Hepatocyte (in vitro differentiated cells): ENCODE data around the gene IDH3G. TPM values are rescaled to one million over a fixed set of nuclear protein-coding genes. Genes with fewer than 3 reads are reported as not detected.

Experiments
- DNase-seq: peaks from one replicate; pipeline ENCODE4 v3.0.0-alpha.2; 2016; ENCODE audit warnings: low spot score
- H2AFZ ChIP-seq: fragments of 200-600 bp; sonication (generic); 2 replicates; pipeline ENCODE4 v1.6.0; 2016; ENCODE audit warnings: antibody characterized with exemption, mild to moderate bottlenecking
- H3K27ac ChIP-seq: fragments of 200-600 bp; sonication (generic); 2 replicates; pipeline ENCODE4 v1.5.1; 2016; ENCODE audit warnings: mild to moderate bottlenecking
- H3K27me3 ChIP-seq: fragments of 200-600 bp; sonication (generic); 2 replicates; pipeline ENCODE4 v1.6.1; 2016
- H3K36me3 ChIP-seq: fragments of 200-600 bp; sonication (generic); replicated peaks from 2 replicates; pipeline ENCODE4 v1.5.1; 2016; ENCODE audit warnings: low read depth; ENCODE audit not compliant: insufficient read depth
- H3K4me1 ChIP-seq: fragments of 200-600 bp; sonication (generic); 2 replicates; pipeline ENCODE4 v1.5.1; 2016; ENCODE audit warnings: mild to moderate bottlenecking, moderate library complexity; ENCODE audit not compliant: insufficient read depth
- H3K4me2 ChIP-seq: fragments of 200-600 bp; sonication (generic); 2 replicates; pipeline ENCODE4 v1.6.0; 2016
- H3K4me3 ChIP-seq: fragments of 200-600 bp; sonication (generic); 2 replicates; pipeline ENCODE4 v1.5.1; 2016; ENCODE audit warnings: mild to moderate bottlenecking
- H3K79me2 ChIP-seq: fragments of 200-600 bp; sonication (generic); 2 replicates; pipeline ENCODE4 v1.6.0; 2017; ENCODE audit warnings: mild to moderate bottlenecking
- H3K9me2 ChIP-seq: fragments of 200-600 bp; sonication (generic); replicated peaks from 2 replicates; pipeline ENCODE4 v1.6.0; 2017; ENCODE audit warnings: mild to moderate bottlenecking; ENCODE audit not compliant: insufficient read depth
- H3K9me3 ChIP-seq: fragments of 200-600 bp; sonication (generic); 2 replicates; pipeline ENCODE4 v1.5.1; 2016; ENCODE audit warnings: low read depth, mild to moderate bottlenecking
- H4K20me1 ChIP-seq: fragments of 200-600 bp; sonication (generic); 2 replicates; pipeline ENCODE4 v1.6.0; 2016; ENCODE audit warnings: mild to moderate bottlenecking; ENCODE audit not compliant: insufficient read depth, poor library complexity, severe bottlenecking
- EZH2 ChIP-seq: fragments of 200-600 bp; sonication (generic); IDR thresholded peaks from 2 replicates; pipeline ENCODE4 v1.6.1; 2016; ENCODE audit warnings: antibody characterized with exemption, mild to moderate bottlenecking, borderline replicate concordance
- EZH2phosphoT487 ChIP-seq: fragments of 200-600 bp; sonication (generic); IDR thresholded peaks from one replicate; pipeline ENCODE4 v1.6.1; 2018; ENCODE audit warnings: antibody characterized with exemption, mild to moderate bottlenecking, low read depth, moderate library complexity; ENCODE audit not compliant: unreplicated experiment, severe bottlenecking
- WGBS: methylation state at CpG from one replicate; pipeline ENCODE4 v1.1.6; 2016; ENCODE audit warnings: low lambda C conversion rate; ENCODE audit errors: missing lambda C conversion rate; 5-methylcytosine and 5-hydroxymethylcytosine counted together
- polyA plus RNA-seq: library from polyadenylated mRNA; unstranded; fragments of >200 nt; fragmentation: Nextera tagmentation; extraction: Ambion mirVana; gene quantifications from 2 replicates; pipeline ENCODE4 v1.2.1, GENCODE V29; 2016
- total RNA-seq: library from RNA; depleted of rRNA; stranded (reverse); fragments of >200 nt; gene quantifications from 2 replicates; pipeline ENCODE4 v1.2.3, GENCODE V29; 2014
- TF ChIP-seq, protein P1 (sequence below): fragments of 200-600 bp; sonication (generic); IDR thresholded peaks from 2 replicates; pipeline ENCODE4 v1.5.1; 2016; ENCODE audit warnings: antibody characterized with exemption, mild to moderate bottlenecking; ENCODE audit not compliant: poor library complexity

Gene IDH3G
- total and polyA plus RNA-seq, 2 experiments from 2014 or later: 35.4 to 74.3 TPM

DNA sequence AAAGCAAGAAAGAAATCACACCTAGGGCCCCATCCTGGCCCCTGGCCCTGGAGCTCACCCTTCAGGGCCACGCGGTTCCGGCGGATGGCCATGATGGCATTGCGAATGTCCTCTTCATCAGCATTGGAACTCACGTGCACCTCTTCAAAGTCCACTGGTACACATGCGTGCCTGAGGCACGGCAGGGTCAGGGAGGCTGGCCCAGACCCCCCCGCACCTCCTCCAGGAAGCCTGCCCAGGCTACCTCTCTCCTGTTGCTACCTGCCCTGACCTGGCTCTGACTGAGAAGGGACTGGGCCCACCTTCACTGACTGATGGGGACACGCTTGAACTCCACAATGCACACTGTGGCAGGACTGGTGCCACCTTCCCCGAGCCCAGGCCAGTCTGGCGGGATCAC lies 4.5 kb downstream of the IDH3G start:
- Histone ChIP-seq H3K79me2 (peaks cover 23% of the 10 kb centered on the region), H3K9me2 (no peaks in the 10 kb centered on the region), H3K27me3 (no peaks in the 10 kb centered on the region), H3K27ac (no peak overlapping the region), H4K20me1 (no peaks in the 10 kb centered on the region), H3K4me3 (no peak overlapping the region), H2AFZ (no peak overlapping the region), H3K9me3 (no peaks in the 10 kb centered on the region), H3K4me2 (no peak overlapping the region), H3K36me3 (no peaks in the 10 kb centered on the region), H3K4me1 (peaks cover 4% of the 10 kb centered on the region)
- 89% methylated on average over 12 of the region's 12 CpGs for WGBS
- TF ChIP-seq, protein P1, sequence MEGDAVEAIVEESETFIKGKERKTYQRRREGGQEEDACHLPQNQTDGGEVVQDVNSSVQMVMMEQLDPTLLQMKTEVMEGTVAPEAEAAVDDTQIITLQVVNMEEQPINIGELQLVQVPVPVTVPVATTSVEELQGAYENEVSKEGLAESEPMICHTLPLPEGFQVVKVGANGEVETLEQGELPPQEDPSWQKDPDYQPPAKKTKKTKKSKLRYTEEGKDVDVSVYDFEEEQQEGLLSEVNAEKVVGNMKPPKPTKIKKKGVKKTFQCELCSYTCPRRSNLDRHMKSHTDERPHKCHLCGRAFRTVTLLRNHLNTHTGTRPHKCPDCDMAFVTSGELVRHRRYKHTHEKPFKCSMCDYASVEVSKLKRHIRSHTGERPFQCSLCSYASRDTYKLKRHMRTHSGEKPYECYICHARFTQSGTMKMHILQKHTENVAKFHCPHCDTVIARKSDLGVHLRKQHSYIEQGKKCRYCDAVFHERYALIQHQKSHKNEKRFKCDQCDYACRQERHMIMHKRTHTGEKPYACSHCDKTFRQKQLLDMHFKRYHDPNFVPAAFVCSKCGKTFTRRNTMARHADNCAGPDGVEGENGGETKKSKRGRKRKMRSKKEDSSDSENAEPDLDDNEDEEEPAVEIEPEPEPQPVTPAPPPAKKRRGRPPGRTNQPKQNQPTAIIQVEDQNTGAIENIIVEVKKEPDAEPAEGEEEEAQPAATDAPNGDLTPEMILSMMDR: no peak
- TF ChIP-seq EZH2phosphoT487 (no peak), EZH2 (no peak)
- DNase-seq: no peak

DNA sequence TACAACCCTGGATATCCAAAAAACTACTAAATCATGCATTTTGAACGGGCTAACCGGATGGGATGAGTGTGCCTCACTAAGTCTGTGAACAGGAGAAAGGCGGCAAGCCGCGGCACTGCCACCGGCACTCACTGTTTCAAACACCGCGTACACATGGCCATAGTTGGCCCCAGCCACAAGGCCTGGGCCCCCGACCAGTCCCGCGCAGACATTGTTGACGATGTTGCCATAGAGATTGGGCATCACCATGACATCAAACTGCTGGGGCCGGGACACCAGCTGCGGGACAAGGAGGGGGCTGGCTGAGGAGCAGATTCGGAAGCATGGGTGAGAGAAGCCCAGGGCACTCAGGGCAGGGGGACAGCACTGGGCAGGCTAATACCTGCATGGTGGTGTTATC lies 7.5 kb downstream of the IDH3G start:
- H3K27ac ChIP-seq: no peak overlapping the region
- 93% methylated on average over 15 of the region's 15 CpGs for WGBS
- DNase-seq: no peak
- H3K9me2 ChIP-seq: no peaks in the 10 kb centered on the region
- H4K20me1 ChIP-seq: no peaks in the 10 kb centered on the region
- no peaks in the 10 kb centered on the region for H3K4me1 ChIP-seq
- no peaks in the 10 kb centered on the region for H3K9me3 ChIP-seq
- no peak overlapping the region for H3K4me3 ChIP-seq
- no peaks in the 10 kb centered on the region for H3K27me3 ChIP-seq
- TF ChIP-seq, protein P1: no peak
- no peak for TF ChIP-seq EZH2phosphoT487
- TF ChIP-seq EZH2: no peak
- H3K79me2 ChIP-seq: peaks cover 3% of the 10 kb centered on the region
- H2AFZ ChIP-seq: no peak overlapping the region
- H3K4me2 ChIP-seq: no peak overlapping the region
- H3K36me3 ChIP-seq: no peaks in the 10 kb centered on the region

DNA sequence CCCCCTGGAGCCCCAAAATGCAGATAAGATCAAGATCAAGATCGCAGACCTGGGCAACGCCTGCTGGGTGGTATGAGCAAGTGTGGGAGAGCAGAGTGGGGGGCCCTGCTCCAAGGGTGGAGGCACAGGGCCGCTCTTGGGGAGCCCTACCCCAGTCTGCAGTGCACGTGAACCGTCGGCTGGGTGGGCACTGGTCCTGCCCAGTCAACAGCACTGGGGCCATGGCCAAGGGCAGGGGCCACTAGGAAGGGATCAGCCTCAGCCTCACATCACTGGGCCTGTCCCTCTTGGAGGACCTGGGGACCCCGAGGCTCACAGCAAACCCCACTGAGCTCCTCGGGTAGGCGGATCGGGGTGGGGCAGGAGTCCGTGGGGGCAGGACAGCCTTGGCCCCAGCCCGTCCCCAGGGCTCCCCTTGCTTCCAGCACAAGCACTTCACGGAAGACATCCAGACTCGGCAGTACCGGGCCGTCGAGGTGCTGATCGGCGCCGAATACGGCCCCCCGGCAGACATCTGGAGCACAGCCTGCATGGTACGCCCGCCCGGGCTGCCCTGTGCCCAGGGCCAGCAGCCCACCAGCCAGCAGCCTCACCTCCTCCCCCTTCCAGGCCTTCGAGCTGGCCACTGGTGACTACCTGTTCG lies 9.7 kb downstream of the IDH3G start:
- H2AFZ ChIP-seq: no peak overlapping the region
- TF ChIP-seq EZH2 (no peak), EZH2phosphoT487 (no peak)
- TF ChIP-seq, protein P1: no peak
- no peaks in the 10 kb centered on the region for H3K9me2 ChIP-seq
- no peaks in the 10 kb centered on the region for H3K27me3 ChIP-seq
- WGBS: 91% methylated on average over 26 of the region's 27 CpGs
- no peak overlapping the region for H3K27ac ChIP-seq
- H3K4me2 ChIP-seq: no peak overlapping the region
- H4K20me1 ChIP-seq: no peaks in the 10 kb centered on the region
- H3K4me3 ChIP-seq: no peak overlapping the region
- no peaks in the 10 kb centered on the region for H3K9me3 ChIP-seq
- no peaks in the 10 kb centered on the region for H3K4me1 ChIP-seq
- no peaks in the 10 kb centered on the region for H3K79me2 ChIP-seq
- no peak for DNase-seq
- H3K36me3 ChIP-seq: no peaks in the 10 kb centered on the region
